Activated CD4-positive, alpha-beta T cell treated with anti-CD3 and anti-CD28 coated beads for 24 hours (primary cell): ENCODE results near the gene TTC31.

Experiments
- DNase-seq, 2 donors: peaks; one replicate each; pipeline ENCODE4 v3.0.0-alpha.2; 2020; ENCODE audit warnings: low read depth in 2 of 2

The TTC31 gene

DNA sequence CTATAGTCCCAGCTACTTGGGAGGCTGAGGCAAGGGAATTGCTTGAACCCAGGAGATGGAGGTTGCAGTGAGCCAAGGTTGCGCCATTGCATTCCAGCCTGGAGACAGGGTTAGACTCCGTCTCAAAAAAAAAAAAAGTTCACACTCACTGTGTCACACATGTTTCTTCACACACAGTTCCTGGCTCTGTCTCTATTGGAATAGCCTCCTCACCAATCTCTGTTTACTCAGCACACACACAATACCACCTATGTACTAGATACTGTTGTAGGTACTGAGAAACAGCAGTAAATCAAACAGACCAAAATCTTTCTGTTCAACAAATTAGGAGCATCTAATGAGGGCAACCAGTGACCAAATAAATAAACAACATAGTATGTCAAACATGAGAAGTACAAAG lies 3.3 kb downstream of the TTC31 start:
- DNase-seq = no peak

DNA sequence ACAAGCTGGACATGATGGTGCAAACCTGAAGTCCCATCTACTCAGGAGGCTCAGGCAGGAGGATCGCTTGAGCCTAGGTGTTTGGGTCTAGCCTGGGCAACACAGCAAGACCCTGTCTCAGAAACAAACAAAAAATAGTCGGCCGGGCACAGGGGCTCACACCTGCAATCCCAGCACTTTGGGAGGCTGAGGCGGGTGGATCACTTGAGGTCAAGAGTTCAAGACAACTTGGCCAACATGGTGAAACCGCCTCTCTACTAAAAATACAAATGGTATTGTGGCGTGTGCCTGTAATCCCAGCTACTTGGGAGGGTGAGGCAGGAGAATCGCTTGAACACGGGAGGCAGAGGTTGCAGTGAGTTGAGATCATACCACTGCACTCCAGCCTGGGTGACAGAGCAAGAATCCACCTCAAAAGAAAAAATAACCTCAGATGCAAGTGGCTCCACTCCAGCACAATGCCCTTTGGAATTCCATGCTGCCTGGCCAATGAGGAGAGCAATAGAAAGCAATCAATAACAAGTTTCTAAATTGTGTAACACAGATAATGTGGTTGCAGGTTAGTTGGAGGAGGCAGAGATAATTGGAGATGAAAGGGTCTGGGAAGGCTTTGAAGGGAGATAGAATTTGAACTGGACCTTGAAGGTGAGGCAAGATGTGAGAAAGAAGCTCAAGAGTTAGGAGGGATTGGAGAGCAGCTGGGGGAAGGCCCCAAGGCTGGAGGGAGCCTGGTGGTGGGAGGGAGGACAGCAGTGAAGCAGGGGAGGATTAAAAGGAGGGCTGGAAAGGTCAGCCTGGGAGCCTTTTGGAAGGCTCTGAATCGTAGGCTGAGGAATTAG lies 6.0 kb downstream of the TTC31 start:
- DNase-seq = no peak

DNA sequence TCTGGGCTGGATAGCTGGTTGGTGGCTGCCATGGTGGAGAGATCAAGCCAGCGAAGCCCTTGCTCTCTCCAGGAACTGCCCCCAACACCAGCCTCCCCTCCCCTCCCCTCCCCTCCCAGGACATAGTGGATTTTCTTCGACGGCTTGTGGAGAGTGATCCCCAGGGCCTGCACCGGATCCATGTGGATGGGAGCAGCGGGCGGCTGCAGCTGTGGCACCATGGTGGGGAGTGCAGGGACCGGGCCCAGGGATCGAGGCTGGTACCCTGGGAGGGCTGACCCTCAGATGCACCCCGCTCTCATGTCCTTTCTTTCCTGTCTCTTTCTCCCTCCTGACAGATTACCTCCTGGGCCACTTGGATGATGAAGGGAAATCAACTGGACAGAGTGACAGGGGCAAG lies 7.0 kb downstream of the TTC31 start:
- no peak for DNase-seq

DNA sequence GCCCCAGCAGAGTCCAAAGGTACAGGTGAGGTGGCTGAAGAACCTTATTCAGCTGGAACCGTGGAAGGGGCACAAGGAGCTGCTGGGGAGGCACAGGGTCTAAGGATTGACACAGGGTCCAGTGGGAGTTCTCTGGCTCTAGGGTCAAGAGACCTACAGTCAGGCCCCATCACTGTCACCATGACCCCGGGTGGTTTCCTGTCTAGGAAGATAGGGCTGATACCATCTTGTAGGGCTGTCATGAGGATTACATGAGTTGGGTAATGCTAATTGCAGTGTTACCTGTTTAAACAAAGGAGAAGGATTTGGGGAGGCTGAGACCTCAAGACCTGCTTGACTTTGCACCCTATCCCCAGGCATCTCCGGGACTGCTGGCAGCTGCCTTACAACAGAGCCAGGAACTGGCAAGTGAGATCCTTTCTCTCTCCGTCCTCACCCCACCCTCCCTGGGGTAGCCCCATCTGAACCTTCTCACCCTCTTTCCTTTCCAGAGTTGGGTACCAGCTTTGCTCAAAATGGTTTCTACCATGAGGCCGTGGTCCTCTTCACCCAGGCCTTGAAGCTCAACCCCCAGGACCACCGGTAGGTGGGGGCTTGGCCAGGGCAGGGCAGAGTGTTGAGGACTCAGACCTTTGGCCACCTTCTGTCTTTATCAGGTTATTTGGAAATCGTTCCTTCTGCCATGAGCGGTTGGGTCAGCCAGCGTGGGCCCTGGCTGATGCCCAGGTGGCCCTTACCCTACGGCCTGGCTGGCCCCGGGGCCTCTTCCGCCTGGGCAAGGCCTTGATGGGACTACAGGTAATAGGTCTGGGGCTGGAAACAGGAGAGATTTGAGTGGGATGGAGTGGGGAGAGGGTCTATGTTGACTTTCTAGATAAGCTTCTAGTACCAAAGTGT lies 9.0 kb downstream of the TTC31 start:
- DNase-seq = no peak

DNA sequence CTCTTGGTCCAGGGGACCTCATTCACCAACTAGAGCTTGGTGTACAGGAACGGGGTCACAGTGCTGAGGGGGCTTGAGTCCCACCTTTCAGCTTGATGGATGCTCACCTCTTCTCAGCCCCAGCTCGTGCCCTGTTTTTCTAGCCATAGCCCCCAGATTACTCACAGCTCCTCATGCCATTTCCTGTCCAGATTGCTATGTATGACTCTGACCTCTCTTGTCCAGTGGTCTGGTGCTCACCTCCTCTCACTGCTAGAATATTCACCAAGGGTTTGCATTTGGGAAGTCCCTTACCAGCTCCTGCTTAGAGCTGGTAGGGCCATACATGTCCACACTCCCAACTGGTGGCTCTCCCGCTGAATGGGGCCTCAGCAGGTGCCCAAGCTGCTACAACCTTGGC lies 10.7 kb downstream of the TTC31 start:
- no peak for DNase-seq

DNA sequence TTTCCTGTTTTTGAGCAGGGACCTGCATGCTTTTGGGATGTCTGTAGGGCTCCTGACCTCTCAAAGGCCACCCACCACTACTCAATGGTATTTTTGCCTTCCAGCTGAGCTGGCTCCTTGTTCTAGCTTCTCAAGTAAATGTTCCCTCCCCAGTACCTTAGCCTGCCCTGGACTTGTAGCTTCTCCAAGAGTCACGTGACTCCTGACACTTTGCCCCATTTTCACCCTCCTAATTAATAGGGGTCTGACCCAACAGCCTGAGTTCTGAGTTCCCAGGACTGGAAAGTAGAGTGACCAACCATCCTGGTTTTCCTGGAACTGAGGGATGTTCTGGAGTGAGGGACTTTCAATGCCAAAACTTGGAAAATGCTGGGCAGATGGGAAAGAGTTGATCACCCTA lies 12.6 kb downstream of the TTC31 start:
- DNase-seq = no peak

DNA sequence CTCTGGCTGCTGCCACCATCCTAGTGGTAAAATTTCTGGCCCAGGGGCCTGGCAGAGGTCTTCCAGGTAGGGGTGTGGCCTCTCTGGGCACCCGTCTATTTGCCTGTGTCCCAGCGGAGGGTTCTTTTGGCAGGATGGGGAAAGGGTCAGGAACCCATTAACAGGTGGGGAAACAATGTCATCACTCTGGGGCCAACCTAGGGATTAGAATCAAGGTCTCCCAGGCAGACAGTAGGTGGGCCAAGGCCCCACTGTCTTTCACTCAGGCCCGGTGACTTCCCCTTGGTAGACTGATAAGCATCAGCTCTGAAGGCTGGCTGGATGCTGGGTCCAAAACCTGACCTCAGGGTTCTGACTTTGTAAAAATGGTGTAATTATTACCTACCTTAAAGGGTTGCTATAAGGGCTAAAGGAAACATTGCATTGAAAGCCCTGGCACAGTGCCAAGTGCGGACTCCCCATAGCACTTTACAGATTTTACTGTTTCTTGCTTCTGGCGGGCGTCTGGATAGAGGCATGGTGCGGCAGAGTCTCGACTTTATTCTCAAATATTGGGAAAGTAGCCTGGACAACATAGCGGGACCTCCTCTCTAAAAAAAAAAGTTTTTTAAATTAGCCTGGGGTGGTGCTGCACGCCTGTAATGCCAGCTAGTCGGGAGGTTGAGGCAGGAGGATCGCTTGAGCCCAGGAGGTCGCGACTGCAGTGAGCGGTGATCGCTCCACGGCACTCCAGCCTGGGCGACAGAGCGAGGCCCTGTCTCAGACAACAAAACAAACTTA lies 14.3 kb downstream of the TTC31 start:
- DNase-seq = no peak

DNA sequence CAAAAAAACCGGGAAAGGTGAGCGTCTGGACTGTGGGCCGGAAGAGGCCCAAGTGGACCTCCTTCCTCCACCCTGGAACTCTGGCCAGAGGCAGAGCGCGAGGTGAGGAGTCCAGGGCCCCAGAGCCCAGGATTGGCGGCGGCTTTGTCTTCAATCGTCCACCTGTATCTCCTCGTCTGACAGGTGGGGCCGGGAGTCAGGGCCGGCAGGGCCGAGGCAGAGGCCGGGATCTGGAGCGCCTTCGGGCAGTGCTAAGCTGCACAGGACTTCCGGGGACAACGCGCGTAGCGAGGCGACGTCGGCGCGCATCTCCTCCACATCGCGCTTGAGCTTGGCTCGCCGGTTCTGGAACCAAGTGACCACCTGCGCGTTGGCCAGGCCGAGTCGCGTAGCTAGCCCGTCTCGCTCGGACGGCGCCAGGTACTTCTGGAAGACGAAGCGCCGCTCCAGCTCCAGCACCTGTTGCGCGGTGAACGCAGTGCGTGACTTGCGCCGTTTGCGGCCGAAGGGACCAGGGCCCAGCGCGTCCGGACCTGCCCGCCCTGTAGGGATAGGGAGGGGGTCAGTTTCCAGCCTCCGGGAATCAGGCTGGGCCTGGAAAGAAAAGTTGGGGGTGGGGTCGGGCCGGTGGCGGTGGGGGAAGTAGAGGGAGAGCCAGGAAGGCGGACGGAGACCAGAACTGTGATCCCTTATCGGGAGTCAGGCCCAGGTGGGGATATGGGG lies 15.1 kb downstream of the TTC31 start:
- DNase-seq = no peak

DNA sequence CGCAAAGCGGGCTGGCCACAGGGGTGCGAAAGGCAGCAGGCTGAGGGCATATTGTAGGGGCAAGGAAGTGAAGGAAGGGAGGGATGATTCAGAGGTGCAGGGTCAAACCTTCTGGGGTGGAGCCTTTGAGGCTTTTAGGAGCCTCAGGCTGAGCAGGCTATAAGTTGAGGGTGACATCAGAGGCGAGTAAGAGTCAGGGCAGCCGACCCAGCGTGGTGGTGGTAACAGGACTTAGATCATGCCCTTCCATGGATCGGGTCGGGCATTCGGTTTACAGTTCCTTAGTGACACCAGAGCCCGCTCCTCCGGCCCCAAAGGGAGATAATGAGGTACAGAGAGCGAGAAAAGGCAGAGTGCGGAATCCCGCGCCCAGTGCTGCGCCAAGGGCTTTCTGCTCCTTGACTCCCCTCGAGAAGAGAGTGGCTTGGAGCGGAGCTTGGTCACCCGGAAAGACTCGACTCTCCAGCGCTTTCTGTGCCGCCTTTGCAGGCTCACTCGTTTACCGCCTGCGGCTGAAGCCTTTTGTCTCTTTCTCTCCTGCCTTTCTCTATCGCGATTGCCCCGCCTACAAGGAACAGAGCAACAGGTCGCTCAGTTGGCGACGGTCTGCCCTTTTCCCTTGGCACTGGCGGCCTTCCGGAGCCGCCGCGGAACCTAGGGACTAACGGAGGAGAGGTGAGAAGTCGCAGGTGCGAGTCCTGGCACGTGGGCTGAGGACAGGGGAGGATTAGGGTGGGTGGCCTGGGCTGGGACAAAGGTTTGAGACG lies 15.8 kb downstream of the TTC31 start:
- DNase-seq = no peak

DNA sequence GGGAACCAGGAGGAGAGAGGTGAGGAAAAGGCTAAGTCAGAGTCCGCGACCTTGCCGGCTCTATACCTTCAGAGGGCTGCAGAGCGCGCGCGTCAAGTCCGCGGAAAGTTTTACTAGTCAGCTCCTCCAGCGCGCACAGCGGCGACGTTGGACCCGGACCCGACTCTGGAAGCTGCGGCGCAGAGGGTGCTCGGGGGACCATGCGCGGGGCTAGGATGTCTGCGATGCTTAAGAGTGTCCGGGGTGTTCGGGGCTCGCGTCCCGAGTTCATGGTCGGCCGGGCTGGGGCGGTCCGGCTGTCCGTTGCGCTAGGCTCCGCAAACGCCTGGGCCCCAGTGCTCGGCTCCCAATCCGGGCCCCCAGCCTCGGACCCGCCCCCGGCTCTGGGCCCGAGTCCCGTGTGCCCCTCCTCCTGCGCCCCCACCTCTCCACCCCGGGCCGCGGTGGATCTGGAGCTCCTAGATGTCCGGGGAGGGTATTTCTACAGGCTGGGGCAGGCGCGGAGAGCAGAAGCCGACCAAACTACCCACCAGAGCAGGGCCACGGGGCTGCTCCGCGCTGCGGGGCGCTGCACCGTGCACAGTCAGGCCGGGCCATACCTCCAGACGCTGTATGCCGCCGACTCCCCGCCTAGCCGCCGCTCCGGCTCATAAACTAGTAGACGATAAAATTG lies 16.5 kb downstream of the TTC31 start, which contains the start of gene LBX2:
Gene LBX2 (minus strand): TSS at position 337 of the 673 bp plus-strand sequence. CDS start 66 bp downstream, at position 271.
- DNase-seq = no peak

DNA sequence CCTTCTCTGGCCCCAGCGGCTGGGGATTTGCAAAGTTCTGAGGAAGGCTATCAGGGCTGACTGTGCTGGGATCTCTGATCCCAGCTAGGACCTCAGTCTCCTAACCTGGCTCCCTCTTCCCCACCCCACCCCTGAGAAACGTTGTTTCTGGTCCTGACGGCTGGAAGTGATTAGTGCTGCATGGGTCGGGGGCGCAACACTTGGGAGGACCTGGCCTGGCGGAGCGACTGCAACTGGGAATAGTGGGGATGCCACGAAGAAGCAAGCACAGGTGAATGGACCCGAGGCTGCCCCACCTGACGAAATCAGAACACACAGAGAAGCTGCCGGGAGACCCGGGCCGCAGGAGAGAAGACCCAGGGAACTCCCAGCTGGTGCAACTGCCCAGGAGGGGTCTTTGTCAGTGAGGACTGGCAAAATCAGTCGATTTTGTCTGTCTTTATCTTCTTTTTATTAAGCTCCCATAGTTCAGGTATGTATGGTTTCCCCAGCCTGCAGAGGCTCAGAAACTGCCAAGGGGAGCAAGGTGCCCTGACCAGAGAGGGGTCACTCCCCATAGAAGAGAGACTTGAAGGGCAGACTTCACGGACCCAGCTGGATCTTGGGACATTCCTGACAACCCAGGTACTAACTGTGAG lies 17.2 kb downstream of the TTC31 start:
- DNase-seq = no peak

DNA sequence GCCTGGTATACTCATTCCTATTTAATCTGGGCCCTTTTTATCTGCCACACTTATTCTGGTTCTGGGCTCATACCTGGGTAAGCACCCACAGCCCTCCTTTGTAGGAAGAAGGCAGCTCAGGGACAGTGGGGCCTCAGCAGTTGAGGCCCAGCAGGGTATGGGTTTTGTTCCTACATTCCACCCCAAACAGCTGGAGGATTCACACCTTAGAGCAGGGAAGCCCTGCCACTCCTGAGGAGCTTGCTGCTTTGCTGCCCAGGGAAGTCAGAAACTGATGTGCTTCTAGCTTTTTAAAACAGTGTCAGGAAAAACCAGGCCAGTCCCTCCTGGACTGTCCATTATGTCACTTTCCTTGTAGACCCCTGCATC lies 17.7 kb downstream of the TTC31 start:
- DNase-seq = no peak

DNA sequence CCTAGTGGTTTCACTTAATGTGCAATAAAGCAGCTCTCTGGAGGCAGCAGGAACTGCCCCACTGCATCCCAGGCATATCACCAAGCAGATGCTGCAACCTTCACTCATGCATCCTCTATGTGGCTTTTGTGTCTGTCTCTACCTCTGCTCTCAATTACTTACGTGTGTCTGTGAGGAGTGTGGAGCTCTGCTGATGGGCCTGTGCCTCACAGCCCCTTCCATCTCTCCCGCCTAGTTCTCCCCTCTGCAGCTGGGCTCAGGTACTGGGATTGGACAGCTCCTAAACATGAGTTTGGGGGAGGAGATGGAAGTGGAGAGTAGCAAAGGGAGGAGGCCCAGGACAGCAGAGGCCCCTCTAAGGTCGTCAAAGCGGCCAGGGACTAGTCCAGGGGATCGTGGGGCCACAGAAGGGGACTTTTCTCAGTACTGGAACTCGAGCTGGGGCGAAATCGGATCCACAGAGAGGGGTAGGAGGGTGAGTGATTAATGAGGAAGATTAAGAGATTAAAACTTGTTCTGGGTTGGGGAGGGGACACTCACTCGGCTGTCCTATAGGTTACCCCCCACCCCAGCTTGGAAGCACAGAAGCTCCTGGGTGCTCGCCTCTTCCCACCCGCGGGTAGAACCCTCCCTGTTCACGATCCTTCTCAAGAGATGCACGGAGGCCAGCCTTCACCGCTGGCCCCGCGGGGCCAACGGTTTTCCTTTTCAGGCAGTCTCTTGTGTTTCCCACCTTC lies 18.6 kb downstream of the TTC31 start:
- no peak for DNase-seq

DNA sequence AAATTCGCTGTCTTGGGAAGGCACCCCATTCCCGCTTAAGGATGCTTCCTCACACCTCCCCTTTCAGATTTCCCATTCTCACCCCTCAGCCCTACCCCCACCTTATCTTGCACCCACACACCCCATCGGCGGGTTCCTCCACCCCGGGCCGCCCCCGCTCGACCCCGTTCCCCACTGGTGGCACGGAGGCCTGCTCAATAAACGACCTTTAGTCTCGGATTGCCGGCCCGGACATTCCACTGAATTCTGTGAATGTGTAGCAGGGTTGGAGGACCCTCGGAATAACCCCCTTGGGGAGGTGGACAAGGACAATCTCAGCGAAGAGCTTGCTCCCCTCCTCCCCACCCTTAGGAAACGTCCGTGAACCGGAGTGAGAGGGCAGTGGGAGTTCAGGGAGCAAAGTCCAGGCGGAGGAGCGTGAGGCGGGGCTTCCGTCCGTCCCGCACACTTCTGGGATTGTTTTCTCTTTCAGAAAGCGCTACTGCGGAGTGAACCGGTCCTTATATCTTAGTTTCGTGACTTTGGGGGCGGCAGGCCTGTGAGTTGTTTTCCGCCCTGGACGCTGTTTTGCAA lies 19.4 kb downstream of the TTC31 start:
- DNase-seq = no peak

DNA sequence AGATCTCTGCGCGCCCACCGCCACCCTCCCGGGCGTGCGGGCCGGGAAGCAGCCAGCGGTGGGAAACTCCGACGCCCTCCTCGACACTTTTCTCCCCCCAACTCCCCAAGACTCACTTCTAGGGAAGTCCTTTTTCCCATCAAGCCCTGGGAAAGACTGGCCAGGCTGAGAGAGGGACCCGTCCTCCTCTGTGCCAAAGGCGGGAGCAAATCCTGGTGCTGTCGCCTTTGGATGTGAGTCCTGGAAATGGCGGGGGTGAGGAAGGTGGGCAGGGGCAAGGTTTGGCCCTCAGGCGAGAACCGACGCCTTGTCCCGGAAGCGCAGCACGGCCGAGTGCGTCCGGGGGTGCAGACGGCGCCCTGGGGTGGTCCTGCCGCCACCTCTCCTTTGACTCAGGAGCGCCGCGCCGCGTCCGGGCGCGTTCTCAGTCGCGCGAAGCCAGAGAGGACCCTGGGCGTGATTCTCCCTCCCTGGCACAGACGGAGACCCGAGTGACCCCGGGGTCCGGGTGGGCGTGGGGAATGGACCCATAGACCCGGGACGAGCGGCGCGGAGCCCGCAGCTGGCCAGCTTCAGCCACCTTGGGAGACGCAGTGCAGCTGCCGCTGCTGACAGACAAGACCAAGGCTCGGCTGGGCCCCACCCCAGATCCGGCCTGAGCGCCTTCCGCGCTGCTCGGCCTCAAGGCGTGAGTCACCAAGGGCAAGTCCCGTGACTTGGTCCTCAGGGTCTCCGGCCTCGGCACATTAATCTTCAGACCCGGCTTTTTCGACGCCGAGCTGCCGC lies 20.0 kb downstream of the TTC31 start:
- no peak for DNase-seq

DNA sequence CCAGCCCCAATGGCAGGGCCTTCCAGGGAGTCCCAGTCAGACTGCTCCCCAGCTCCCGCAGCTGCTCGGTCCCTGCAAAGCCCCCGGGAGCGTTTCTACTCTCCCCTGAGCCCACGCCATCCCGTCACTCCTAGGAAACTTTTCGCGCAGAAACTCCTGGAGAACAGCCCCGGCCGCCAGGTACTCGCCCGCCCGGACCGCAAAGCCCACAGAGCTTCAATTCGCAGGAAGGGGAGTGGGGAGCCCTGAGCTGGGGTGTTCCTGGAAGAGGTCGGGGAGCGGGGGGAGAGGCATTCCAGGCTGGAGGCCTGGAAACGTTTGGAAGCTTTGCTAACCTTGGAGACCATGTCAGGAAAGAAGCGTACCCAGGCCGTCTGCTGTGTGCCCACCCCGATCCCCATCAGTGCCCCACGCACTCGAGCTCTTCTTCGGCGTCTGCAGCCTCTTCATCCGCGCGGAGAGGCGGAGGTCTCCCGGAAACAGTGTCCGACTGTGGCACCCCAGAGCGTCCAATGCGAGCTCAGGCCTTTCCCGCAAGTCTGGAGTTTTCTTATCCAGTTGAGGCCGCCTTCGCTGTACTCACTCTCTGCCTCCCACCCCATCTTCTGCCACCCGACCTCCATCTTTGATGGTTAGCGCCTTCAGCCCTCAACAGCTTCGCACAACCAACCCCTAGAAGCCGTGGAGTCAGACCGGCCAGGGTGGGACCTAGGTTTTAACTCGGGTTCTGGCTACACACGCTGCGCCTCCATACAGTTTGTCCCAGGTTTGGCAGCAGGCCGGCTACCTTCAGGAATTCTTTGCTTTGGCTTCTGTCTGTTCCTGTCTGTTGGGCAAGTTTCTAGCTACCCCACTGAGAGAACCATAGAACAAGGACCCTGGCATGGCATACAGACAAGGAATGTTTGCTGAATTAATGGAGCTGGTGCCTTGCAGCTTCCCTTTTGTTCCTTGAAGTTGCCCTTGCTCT lies 20.9 kb downstream of the TTC31 start:
- DNase-seq = no peak

DNA sequence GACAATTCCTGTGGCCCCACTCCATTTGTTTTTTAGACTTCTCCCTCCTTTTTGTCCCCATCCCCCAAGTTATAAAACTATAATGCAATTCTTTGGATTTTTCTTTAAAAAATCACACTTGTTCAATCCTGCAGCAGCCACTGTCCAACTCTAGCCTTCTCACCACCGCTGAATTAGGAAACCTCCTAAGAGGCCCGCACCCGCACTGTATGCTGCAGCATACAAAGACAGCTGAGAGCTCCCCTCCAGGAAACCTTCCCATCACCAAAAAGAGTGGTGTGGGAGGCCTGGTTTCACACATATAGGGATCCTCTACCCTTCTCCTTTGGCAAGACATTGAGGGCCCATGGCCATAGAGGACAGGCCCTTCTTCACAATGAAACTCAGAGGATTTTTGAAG lies 21.7 kb downstream of the TTC31 start:
- no peak for DNase-seq
